Activated T-helper 1 cell treated with anti-CD3 and anti-CD28 coated beads, Interleukin-2, amount 50 U/mL, for 16 hours (primary cell): ENCODE results near the gene TPBGL.

Experiments
- DNase-seq, 2 donors: peaks; one replicate each; pipeline ENCODE4 v3.0.0-alpha.2; 2020; ENCODE audit warnings: low read depth in 1 of 2, low spot score in 1 of 2

The TPBGL gene, protein sequence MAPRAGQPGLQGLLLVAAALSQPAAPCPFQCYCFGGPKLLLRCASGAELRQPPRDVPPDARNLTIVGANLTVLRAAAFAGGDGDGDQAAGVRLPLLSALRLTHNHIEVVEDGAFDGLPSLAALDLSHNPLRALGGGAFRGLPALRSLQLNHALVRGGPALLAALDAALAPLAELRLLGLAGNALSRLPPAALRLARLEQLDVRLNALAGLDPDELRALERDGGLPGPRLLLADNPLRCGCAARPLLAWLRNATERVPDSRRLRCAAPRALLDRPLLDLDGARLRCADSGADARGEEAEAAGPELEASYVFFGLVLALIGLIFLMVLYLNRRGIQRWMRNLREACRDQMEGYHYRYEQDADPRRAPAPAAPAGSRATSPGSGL

DNA sequence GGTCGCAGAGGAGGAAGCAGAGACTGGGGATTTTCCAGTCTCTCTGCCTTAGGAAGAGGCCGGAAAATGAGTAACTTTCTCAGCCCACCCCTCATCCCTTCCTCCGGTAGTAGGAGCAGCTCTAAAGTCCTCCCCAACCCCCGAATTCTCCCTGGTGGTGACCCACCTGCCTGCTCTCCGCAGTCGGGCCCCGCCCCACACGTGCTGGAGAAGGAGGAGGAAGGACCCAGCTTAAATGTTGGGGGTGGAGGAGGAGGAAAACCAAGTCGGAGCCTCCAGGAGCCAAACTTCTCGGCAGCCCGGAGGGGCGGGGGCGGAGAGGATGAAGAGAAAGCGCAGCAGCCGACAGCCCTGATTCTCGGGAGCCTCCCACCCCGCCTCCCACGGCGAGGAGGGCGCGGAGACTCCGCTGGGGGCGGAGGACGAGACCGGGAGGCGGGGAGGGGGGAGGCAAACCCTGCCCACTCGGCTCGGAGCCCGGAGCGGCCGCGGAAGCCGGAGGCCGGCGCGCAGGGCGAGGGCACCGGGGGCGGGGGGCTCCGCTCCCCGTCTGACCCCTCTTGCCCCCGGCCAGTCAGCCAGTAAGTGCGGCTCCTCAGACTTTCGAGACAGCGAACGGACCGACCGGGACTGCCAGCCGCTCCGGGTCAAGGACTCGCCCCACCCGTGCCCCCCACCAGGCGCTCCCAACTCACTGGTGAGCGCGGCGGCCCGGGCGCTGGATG lies at the start of gene TPBGL:
Gene TPBGL, plus strand, starts transcription at position 464 of the 725 bp plus-strand sequence. CDS start 276 bp downstream, outside the sequence.
- no peak for DNase-seq

DNA sequence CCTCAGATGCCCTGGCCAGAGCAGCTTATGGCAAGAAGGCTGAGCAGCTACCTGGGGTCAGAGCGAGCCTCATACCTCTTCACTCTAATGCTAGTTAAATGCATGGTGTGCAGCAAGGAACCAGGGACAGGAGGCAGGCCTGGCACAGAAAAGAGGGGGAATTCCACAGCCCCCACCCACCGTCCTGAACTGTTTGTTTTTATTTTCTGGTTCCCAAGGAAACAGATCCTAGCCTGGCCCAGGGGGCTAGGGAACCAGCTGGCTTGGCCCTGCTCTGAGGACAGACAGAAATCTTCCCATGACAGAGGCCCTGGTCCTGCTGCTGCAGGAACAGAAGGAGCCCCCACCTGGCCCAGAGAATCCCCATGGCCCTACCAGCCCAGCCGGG lies 49.2 kb upstream of the TPBGL start:
- no peak for DNase-seq

DNA sequence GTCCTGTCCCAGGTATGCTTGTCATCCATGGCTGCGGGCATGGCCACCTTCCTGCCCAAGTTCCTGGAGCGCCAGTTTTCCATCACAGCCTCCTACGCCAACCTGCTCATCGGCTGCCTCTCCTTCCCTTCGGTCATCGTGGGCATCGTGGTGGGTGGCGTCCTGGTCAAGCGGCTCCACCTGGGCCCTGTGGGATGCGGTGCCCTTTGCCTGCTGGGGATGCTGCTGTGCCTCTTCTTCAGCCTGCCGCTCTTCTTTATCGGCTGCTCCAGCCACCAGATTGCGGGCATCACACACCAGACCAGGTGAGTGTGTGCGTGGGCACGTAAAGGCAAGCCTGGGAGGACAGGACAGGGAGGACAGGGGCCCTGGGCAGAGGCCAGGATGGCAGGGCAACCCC lies 47.3 kb upstream of the TPBGL start:
- no peak for DNase-seq

DNA sequence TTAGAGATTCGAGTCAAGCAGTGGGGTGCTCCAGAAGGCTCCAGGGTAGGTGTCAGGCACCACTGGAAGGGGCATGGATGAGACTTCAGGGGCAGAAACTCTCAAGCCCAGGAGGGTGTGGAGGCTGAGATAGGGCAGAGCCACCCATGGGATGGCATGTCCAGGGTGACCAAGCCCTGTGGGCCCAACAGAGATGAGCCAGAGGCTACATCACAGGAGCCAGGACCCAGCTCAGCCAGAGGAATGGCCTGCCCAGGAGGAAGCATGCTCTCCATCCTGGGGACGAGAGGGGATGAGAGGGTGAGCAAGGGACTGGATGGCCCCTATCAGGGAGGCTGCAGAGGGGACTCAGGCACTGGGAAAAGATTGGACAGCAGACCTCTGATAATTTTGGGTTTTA lies 46.9 kb upstream of the TPBGL start:
- DNase-seq: no peak

DNA sequence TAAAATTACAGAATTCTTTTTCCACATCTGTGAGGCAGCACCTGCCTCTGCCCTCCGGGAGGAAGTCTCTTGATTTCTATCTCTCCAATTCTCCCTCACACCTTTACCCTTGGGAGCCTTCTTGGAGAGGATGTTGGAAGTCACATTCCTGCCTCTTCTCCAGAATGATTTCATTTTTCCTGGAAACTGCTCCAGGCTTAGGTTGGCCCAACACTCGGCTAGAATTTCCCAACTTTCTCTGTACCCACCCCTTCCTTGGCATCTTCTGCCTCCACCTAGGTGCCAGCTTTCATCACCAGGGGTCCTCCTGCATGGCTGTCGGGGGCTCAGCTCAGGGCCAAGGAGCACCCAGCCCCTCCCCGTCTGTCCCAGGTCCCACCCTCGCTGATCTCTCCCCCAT lies 46.4 kb upstream of the TPBGL start:
- no peak for DNase-seq

DNA sequence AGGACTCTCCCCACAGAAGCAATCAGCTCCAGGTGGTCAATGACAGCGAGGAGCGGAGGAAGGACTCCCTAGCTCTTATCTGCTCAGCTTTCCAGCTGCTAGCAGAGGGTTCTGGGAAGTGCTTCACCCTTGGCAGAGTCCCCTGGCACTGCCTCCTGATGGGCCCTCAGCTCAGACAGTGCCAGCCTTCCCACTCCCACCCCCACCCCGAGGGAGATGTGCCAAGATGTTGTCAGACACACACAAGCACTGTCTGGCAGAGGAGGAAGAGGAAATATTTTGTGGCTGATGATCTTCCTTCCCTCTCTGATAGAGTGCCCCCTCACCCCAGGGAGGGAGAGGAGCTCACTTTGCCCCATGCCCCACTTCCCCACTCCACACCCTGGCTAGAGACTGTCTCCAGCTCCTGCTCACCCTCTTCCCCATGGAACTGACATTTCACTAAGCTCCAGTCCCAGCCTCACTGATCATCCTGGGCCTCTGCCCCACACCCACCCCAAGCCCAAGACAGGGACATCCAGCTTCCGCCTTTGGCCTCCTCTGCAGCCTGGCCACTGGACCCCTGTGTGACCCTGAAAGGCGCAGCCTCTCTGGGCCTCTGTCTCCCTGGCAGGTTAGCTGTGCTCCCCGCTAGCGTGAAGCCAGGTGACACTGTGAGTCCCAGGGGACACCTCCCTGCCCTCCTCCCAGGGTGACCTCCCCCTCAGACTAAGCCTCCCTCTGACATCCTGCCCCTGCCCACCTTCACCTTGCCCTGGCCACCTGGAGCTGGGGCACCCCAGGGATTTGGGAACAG lies 45.2 kb upstream of the TPBGL start:
- DNase-seq: no peak

DNA sequence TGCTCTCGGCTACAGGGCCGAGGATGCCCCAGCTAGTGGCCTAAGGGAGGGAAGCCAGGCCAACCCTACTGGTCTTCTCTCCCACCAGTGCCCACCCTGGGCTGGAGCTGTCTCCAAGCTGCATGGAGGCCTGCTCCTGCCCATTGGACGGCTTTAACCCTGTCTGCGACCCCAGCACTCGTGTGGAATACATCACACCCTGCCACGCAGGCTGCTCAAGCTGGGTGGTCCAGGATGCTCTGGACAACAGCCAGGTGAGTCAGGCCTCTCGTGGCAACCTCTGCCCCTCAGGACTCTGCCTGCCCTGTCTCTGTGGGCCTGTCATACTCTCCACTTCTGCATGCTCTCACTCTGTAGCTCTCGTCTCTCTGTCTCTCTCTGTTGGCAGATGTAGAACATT lies 44.1 kb upstream of the TPBGL start:
- DNase-seq: no peak

DNA sequence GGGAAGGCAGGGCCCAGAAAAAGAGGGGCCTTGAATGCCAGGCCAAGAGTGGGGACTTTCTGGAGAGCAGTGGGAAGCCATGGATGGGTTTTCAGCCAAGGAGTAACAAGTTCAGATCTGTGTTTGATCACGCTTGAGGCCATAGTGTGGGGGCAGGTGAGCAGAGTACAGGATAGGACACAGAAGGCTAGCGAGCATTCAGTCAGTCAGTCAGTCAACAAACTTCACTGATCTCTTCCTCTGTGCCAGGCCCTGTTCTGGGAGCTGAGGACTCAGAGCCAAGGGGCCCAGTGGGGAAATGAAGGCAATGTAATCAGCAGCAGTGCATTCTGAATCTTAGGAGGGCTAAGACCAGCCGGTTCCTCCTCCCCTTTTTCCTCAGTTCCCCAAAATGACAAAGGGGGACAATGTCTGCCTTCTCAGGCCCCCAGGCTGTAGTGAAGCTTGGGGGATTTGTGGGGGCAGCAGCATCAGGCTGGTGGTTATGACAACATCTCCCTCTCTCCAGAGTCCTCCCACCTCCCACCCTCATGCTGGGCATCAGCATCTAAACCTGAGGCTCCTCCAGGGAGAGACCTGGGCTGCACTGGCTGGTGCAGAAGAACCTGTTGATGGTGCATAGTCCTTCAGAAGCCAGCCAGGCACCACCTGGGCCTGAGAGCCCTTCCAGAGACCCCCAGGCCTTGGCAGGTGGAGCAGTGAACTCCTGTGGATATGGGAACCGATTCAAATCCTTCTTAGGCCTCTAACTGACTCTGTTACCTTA lies 42.9 kb upstream of the TPBGL start:
- DNase-seq: no peak

DNA sequence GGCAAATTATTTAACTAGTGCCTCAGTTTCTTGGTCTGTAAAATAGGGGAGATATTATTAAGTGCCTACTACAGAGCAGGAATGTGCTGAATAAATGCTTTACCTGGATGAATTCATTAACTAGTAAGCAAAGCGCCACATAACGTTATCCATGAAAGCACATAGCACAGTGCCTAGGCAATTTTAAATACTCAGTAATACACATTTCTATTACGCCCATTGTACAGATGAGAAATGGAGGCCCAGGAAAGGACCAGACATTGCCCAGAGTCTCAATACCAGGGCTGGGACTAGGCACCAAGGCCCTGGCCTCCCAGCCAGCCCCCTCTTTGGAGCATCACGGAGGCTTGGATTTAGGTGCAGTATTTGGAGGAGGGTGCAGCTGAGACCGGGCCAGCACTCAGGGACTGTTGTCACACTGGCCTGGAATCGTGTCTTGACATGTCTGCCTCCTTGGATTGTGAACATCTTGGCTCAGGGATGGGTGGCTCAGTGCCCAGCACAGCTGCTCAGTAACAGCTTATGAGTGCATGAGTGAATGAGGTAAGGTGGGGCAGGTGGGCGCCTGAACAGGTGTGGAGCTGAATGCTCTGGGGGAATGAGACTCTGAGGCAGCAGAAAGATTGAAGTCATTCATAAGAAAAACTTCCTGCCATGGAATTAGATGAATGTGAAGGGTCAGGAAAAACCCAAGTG lies 42.1 kb upstream of the TPBGL start:
- no peak for DNase-seq

DNA sequence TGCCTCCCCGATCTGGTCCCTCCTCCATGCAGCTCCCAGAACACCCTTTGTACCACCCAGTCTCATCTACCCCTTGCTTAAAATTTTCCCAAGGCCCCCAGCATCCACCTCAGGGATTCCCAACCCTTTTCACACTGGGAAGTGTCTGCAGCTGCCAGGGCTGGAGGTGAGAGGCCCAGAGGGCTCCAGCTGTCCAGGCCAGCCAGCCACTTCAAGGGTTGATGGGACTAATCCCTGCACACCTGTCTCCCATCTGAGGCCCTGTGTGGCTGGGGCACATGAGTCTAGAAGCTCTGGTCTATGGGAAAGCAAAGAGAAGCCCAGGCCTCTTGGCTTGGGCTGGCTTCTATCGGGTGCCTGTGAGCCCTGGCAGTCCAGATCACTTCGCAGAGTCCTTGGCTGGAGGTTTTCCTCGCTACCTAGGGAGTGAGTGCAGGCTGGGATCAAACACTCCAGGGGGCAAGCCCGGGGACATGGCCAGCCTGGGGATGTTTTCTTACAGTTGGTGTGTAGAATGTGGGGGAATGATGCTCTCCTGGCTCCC lies 41.1 kb upstream of the TPBGL start:
- DNase-seq: no peak

DNA sequence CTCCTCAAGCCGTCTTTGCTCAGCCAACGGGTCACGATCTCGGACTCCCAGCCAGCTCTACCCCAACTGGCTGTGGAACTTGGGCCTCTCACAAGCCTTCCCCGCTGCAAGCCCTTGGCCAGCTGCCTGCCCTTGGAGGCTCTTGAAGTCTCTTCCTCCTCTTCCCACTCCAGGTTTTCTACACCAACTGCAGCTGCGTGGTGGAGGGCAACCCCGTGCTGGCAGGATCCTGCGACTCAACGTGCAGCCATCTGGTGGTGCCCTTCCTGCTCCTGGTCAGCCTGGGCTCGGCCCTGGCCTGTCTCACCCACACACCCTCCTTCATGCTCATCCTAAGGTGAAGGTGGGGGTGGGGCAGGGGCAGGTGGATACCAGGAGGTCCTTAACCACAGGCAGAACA lies 40.5 kb upstream of the TPBGL start:
- DNase-seq: no peak

DNA sequence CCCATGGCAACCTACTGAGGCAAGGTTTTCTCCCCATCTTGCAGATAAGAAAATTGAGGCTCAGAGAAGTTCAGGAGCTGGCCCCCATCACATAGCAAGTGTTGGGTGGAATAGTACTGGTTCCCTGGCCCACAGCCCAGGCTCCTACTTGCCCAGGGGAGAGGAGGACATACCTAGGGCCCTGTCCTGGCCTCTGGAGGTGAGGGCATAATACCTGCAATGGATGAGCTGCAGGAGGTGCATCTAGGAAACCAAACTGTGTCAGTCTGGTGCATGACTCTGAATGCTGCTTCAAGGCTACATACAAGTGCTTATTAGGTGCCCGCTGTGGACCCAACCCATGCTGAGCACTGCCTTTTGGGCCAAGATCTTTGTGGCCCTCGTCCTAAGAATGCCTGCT lies 40.0 kb upstream of the TPBGL start:
- no peak for DNase-seq

DNA sequence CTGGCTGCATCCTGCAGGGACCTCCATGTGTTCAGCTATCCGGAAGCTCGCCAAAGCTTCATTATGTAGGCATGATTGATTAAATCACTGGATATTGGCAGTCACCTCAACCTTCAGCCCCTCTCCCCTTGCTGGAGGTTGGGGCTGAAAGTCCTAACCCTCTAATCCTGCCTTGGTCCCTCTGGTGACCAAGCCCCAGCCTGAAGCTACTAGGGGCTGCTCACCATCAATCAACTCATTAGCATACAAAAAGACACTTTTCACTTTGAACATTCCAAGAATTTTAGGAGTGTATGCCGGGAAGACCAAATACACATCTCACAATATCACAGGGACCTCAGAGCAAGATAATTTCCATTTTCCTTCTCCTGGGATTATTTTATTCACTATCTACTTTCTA lies 38.8 kb upstream of the TPBGL start:
- no peak for DNase-seq

DNA sequence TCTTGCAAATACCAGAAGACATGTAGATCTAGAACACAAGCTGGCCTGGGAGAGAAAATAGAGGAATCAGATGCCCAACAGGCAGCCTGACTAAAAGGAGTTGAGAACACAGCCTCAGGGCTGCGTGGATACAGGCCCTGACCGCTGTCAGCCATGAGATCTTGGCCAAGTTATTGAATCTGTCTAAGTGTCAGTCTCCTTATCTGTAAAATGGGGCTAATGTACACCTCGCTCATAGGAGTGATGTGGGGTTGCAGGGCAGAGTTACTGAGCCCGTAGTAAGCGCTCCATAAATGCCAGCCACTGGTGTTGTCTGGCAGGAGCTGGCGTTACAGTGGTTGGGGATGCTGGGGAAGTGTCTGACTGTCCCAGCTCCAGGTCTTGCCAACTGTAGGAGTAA lies 38.4 kb upstream of the TPBGL start:
- no peak for DNase-seq

DNA sequence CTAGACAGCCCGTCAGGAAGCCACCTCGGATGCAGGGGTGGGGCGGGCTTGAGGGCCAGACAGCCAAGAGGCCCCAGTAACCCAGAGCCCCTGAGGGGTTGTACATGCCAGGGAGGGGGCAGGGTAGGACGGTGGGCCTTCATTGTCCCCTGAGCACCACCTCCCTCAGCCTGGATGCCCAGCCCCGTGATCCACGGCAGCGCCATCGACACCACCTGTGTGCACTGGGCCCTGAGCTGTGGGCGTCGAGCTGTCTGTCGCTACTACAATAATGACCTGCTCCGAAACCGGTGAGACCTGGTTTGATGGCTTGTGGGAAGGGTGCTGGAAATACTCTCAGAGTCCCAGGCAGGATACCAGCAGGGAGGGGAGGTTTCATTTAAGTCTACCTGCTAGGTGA lies 37.4 kb upstream of the TPBGL start:
- DNase-seq: no peak

DNA sequence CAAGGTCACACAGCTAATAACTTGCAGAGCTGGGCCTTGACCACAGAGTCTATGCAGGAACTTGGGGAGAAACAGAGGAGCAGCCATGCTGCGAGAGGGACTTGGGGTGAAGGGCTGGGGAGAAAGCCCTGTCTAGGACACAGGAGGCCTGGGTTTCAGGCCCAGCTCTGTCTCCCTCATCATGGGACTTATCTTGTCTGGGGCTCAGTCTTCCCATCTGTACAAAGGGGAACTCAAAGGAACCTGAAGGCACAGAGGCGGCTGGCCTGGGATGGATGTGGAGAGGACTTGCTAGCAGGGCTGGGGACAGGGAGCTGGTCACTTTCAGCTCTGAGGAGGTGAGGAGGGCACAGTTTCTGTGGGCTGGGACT lies 36.9 kb upstream of the TPBGL start:
- DNase-seq: no peak

DNA sequence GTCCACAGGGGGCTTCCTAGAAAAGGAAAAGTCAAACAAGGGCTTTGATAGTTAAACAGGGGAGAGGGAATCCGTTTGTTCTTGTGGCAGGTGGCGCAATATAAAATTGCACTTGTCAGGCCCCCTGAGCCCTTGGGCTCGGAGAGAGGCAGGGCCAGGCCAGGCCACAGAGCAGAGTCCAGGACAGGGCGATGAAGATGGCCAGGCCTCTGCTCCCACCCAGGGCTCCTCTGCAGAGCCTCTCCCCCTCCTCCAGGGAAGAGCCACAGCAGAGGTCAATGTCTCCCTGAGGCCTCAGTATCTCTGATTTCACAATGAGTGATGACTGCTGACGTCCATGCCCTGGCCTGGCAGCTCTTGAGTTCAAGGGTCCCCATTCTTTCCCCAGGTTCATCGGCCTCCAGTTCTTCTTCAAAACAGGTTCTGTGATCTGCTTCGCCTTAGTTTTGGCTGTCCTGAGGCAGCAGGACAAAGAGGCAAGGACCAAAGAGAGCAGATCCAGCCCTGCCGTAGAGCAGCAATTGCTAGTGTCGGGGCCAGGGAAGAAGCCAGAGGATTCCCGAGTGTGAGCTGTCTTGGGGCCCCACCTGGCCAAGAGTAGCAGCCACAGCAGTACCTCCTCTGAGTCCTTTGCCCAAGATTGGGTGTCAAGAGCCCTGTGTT lies 36.4 kb upstream of the TPBGL start:
- DNase-seq: no peak

DNA sequence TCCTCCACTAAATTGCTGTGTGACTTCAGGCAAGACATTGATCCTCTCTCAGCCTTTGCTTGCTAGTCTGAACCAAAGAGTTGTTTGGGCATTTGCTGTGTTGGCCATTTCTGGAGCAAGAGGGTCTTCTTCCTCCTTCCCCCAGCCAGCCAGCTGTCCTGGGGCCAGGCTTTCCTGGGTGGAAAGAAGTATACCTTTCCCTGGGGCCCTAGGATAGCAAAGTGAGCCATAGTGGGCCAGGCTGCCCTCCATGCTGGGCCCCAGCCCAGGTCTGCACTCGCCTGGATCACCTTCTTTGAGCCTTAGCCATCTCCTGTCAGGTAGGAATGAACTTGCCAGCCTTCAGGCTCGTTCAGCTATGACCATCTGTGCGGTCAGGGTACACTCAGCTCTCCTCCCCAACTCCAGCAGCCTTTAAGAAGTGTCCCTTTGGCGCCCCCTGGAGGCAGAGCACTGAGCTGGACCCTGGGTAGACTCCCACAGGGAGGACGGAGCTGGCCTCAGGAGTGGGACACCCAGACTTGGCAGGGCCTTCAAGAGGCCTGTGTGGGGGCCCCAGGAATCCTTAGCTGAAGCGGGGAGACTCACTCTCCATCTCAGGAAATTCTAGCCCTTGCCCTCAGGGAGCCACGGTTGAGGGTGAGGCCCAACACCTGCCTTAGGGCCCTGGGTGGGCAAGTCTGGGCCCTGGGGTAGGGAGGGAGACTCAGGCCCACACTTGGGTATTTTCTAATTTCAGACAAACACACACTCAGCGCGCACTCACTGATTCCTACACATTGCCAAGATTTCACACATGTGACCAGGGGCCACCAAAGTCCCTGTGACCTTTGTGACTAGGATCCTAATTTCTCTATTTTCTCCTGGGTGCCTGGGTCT lies 35.6 kb upstream of the TPBGL start:
- peak; percentile 71 to 80 for DNase-seq

DNA sequence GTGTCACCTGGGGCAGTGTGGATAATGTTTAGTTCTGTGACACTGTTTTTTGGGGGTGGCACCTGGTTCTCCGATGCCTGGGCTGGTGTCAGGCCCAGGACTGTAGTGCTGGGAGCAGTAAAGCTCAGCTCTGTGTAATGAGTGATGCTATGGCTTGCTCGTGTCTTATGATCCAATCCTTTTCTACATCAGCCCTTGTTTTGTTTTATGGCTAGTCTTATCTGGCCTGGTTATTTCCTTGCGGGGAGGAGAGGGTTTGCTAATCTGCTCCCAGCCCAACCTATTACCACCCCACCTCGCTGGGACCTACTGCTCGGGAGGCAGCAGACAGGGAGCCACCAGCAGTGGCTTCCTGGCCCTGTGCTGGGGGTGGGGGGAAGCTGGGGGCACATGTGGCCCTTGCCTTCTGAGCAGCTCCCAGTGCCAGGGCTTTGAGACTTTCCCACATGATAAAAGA lies 35.0 kb upstream of the TPBGL start:
- DNase-seq: no peak
